ENCODE measurements around the gene VANGL1. TPM values are rescaled to one million over a fixed set of nuclear protein-coding genes. Genes with fewer than 3 reads are reported as not detected.

VANGL1 gene
- total RNA-seq, 1 donor from 2014 or later = 15.2 TPM

DNA sequence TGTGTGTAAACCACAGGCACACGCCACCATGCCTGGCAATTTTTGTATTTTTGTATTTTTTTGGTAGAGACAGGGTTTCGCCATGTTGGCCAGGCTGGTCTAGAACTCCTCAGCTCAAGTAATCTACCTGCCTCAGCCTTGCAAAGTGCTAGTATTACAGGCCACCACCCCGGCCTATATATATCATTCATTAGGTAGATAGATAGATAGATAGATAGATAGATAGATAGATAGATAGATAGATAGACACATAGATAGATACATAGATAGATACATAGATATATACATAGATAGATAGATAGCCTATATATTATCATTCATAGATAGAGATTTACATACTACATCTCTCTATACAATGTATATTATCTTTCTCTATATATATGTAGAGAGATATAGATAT is 46.0 kb downstream of the VANGL1 start:
- TF ChIP-seq, protein P1, sequence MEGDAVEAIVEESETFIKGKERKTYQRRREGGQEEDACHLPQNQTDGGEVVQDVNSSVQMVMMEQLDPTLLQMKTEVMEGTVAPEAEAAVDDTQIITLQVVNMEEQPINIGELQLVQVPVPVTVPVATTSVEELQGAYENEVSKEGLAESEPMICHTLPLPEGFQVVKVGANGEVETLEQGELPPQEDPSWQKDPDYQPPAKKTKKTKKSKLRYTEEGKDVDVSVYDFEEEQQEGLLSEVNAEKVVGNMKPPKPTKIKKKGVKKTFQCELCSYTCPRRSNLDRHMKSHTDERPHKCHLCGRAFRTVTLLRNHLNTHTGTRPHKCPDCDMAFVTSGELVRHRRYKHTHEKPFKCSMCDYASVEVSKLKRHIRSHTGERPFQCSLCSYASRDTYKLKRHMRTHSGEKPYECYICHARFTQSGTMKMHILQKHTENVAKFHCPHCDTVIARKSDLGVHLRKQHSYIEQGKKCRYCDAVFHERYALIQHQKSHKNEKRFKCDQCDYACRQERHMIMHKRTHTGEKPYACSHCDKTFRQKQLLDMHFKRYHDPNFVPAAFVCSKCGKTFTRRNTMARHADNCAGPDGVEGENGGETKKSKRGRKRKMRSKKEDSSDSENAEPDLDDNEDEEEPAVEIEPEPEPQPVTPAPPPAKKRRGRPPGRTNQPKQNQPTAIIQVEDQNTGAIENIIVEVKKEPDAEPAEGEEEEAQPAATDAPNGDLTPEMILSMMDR (IDR thresholded peaks at IDR 0.05; ENCODE audit: insufficient read depth, low read length, poor library complexity, severe bottlenecking) = no peak
- H3K36me3 ChIP-seq (ENCODE audit: control insufficient read depth, insufficient read depth, low read length) = no peaks in the 10 kb centered on the region
- H3K27me3 ChIP-seq (ENCODE audit: control insufficient read depth, insufficient read depth, low read length) = no peaks in the 10 kb centered on the region

DNA sequence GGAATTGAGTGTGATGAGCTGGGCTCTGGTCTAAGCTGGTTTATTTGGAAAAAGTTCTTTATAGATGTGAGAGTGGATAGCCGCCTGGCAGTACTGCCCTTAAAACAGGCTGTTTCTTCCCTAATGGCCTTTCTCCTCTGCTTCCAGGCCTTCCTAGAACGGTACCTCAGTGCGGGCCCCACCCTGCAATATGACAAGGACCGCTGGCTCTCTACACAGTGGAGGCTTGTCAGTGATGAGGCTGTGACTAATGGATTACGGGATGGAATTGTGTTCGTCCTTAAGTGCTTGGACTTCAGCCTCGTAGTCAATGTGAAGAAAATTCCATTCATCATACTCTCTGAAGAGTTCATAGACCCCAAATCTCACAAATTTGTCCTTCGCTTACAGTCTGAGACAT is 49.2 kb downstream of the VANGL1 start:
- Histone ChIP-seq H3K36me3 (ENCODE audit: control insufficient read depth, insufficient read depth, low read length) (no peaks in the 10 kb centered on the region), H3K27me3 (ENCODE audit: control insufficient read depth, insufficient read depth, low read length) (no peaks in the 10 kb centered on the region), H3K4me3 (ENCODE audit: low read depth, low read length) (no peak overlapping the region)
- TF ChIP-seq, protein P1 (IDR thresholded peaks at IDR 0.05; ENCODE audit: insufficient read depth, low read length, poor library complexity, severe bottlenecking) = no peak
- no peak for DNase-seq (ENCODE audit: low read depth)

More for the DNA sequence above, 46.0 kb downstream of the VANGL1 start:
- no peak for DNase-seq (ENCODE audit: low read depth)
- H3K4me3 ChIP-seq (ENCODE audit: low read depth, low read length) = no peak overlapping the region

DNA sequence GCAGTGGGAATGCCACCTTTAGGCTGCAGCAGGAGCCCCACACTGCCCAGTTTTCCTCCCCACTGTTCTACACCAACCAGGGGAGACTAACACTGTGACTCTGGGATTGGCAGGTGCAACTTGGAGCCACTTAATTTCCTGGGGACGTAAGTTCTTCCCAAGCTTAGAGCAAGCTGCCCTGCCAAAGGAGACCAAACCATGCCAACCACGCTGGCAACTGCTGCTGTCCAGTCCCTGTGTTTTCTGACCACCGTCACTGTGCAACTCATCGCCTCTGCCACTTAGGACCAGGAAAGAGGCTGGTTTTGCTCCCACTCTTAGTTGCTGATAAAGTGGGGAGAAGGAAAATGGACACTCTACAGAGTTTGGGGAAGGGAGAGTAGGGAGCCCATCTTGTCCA is 50.5 kb downstream of the VANGL1 start:
- TF ChIP-seq, protein P1 (IDR thresholded peaks at IDR 0.05; ENCODE audit: insufficient read depth, low read length, poor library complexity, severe bottlenecking) = no peak
- no peaks in the 10 kb centered on the region for H3K36me3 ChIP-seq (ENCODE audit: control insufficient read depth, insufficient read depth, low read length)

DNA sequence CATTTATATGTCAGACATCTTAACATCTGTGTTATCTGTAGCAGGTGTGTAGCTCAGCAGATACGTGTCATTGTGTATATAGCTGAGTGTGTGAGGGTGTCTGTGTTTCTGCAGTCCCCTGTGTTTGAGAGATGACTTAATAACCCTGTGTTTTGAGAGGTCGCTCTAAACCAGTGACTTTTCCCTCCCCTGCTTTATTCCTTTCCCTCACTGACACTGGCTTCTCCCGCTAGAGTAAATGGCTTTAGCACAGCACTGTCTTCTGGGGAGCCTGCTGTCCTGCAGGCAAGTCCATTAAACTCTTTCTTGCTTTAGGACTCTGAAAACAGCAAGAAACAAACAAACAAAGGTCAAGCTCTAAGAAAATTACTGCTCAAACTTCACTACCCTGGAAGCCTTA is 53.0 kb downstream of the VANGL1 start:
- no peak overlapping the region for H3K4me3 ChIP-seq (ENCODE audit: low read depth, low read length)
- H3K27me3 ChIP-seq (ENCODE audit: control insufficient read depth, insufficient read depth, low read length) = no peaks in the 10 kb centered on the region
- DNase-seq (ENCODE audit: low read depth) = no peak
- TF ChIP-seq, protein P1 (IDR thresholded peaks at IDR 0.05; ENCODE audit: insufficient read depth, low read length, poor library complexity, severe bottlenecking) = no peak
- no peaks in the 10 kb centered on the region for H3K36me3 ChIP-seq (ENCODE audit: control insufficient read depth, insufficient read depth, low read length)

More for the DNA sequence above, 50.5 kb downstream of the VANGL1 start:
- Histone ChIP-seq H3K4me3 (ENCODE audit: low read depth, low read length) (no peak overlapping the region), H3K27me3 (ENCODE audit: control insufficient read depth, insufficient read depth, low read length) (no peaks in the 10 kb centered on the region)
- DNase-seq (ENCODE audit: low read depth) = no peak

DNA sequence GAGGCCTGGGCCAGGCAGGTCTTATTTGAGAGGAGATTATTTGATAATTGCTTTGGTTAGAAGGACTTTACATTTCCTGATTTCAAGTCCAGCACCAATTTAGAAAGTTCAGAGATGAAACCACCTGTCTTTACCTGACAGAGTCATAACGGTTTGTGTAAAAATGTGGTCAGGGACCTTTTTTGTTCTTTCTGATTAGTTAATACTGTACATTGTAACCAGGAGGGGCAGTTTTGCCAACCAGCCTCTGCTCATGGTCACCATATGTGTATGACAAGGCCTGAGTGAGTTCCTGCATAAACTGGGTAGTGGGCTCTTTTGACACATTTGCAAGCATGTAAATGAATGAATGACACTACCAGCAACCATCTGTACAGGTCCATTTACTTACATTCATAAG is 55.8 kb downstream of the VANGL1 start:
- no peaks in the 10 kb centered on the region for H3K36me3 ChIP-seq (ENCODE audit: control insufficient read depth, insufficient read depth, low read length)
- H3K27me3 ChIP-seq (ENCODE audit: control insufficient read depth, insufficient read depth, low read length) = no peaks in the 10 kb centered on the region
- no peak for DNase-seq (ENCODE audit: low read depth)
- H3K4me3 ChIP-seq (ENCODE audit: low read depth, low read length) = no peak overlapping the region
- TF ChIP-seq, protein P1 (IDR thresholded peaks at IDR 0.05; ENCODE audit: insufficient read depth, low read length, poor library complexity, severe bottlenecking) = no peak

DNA sequence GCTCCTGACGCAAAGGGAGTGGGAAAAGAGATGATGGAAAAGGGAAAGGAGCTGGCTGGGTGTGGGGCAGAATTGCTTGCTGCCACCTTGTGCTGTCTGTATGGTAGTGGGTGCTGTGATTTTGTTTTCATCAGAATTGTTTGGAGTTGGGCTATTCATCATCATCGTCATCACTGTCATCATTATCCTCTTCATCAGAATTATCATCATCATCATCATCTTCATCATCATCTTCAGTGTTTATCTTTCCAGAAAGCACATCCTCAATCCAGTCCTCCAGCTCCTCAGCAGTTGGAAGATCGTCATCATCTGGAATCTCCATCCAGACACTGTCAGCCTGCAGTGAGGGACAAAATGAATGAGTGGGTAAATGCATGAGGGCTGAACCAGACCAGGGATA is 59.3 kb downstream of the VANGL1 start:
- no peak for DNase-seq (ENCODE audit: low read depth)
- TF ChIP-seq, protein P1 (IDR thresholded peaks at IDR 0.05; ENCODE audit: insufficient read depth, low read length, poor library complexity, severe bottlenecking) = no peak
- no peaks in the 10 kb centered on the region for H3K36me3 ChIP-seq (ENCODE audit: control insufficient read depth, insufficient read depth, low read length)
- H3K4me3 ChIP-seq (ENCODE audit: low read depth, low read length) = no peak overlapping the region
- no peaks in the 10 kb centered on the region for H3K27me3 ChIP-seq (ENCODE audit: control insufficient read depth, insufficient read depth, low read length)
